Pancreas (tissue), 10 donors: ENCODE results near the gene SLC10A3. TPM values are rescaled to one million over a fixed set of nuclear protein-coding genes. Genes with fewer than 3 reads are reported as not detected.

Experiments used
- ATAC-seq, 4 donors: fragments of 200-7000 bp; cut with Tn5 transposase; one replicate each; pipeline versions ENCODE4 v1.8.0 to v1.9.1; 2020; ENCODE audit warnings: mild to moderate bottlenecking in 4 of 4, moderate library complexity in 4 of 4
- DNase-seq, 6 donors: peaks; one replicate each; pipeline ENCODE4 v3.0.0-alpha.2; 2020
- FAIRE-seq: peaks from 2 replicates; lab custom pipeline; 2012; peaks lifted over from hg19 to GRCh38; lab: Jason Lieb, UNC
- H3K27ac ChIP-seq, 4 donors: fragments of 200-600 bp; sonication (generic); 1 replicate in 3 of 4; 2 replicates in 1 of 4; pipeline versions ENCODE4 v1.5.0 to v1.8.0; 2020
- H3K27me3 ChIP-seq, 4 donors: fragments of 200-600 bp; one replicate each; pipeline ENCODE4 v1.8.0; 2021
- H3K36me3 ChIP-seq, 3 donors: fragments of 200-600 bp; sonication (generic) in 1 of 3; one replicate each; pipeline versions ENCODE4 v1.5.0 to v1.8.0; 2020 to 2021
- H3K4me1 ChIP-seq, 3 donors: fragments of 200-600 bp; one replicate each; pipeline ENCODE4 v1.8.0; 2021
- H3K4me3 ChIP-seq, 4 donors: fragments of 200-600 bp; sonication (generic) in 2 of 4; one replicate each; pipeline versions ENCODE4 v1.5.0 to v1.8.0; 2020 to 2021
- H3K9me3 ChIP-seq, 4 donors: fragments of 200-600 bp; one replicate each; pipeline ENCODE4 v1.8.0; 2021
- CTCF ChIP-seq, 4 donors: fragments of 200-600 bp; sonication (generic) in 3 of 4; IDR thresholded peaks; one replicate each; pipeline versions ENCODE4 v1.5.0 to v1.8.0; 2021; ENCODE audit warnings: antibody characterized with exemption in 4 of 4
- WGBS, 2 donors: extraction: QIAGEN DNeasy Blood & Tissue Kit; methylation state at CpG; one replicate each; pipeline ENCODE4 v1.1.7; 2013; 5-methylcytosine and 5-hydroxymethylcytosine counted together
- intact Hi-C, 3 donors: fragments of 100-400 bp; cut with DNase I; formaldehyde crosslinking; loops; one replicate each; pipeline versions ENCODE4 v1.11.1 to v1.14.2; 2022
- polyA plus RNA-seq, 2 donors: library from polyadenylated mRNA; stranded (reverse); fragments of 200-250 nt; gene quantifications; one replicate each; pipeline ENCODE4 v1.2.3, GENCODE V29; 2013
- total RNA-seq, 6 donors: library from RNA; stranded (reverse); fragmentation: NEBNext Ultra II Directional in 4 of 6; extraction: Animal tissue kit (Norgen Biotek cat#: 25700) in 4 of 6; gene quantifications; one replicate each; pipeline versions ENCODE4 v1.2.1 to v1.2.4, GENCODE V29; 2021 to 2023
- donor health status: healthy with polysubstance abuse.
- donor health status: DM: no; HTN: no; CAD: no; lungs with moderate emphysema.
- donor health status: DM: no; HTN: no; CAD: no.
- donor health status: control.
- donor health status: control.
- donor health status: Bipolar disorder and iron deficiency.
- donor health status: DM: yes; HTN: yes; CAD: no.
- donor health status: DM: no; HTN: no; CAD: no.
- donor health status: DM: no; HTN: no; CAD: no.
- donor health status: DM: yes; HTN: yes; CAD: no.

SLC10A3 gene
- total and polyA plus RNA-seq, 8 donors, result 9.6 to 19.1 (median 11.6) TPM

- FAIRE-seq, result no peak
- no peaks in the 10 kb centered on the region for H3K4me1 ChIP-seq
- peak; percentile 49 to 74 (median 70) for ATAC-seq
- peak overlapping the region in 3 of 4 donors; percentile 52 to 57 (median 54) for H3K4me3 ChIP-seq
- H3K27me3 ChIP-seq, result no peaks in the 10 kb centered on the region
- intact Hi-C loops, result no loop called here
- no peak for TF ChIP-seq CTCF (IDR thresholded peaks at IDR 0.05)
- H3K9me3 ChIP-seq, result no peaks in the 10 kb centered on the region
- DNase-seq, result peak in 3 of 6 donors; percentile 21 to 65 (median 54)
- H3K27ac ChIP-seq, result no peak overlapping the region
- WGBS, 2 donors, result 33 to 58% methylated on average over 13 to 15 of the region's 15 CpGs
- no peaks in the 10 kb centered on the region for H3K36me3 ChIP-seq
Observed at GRCh38 chrX:154458954-154459778, 31.3 kb downstream of the SLC10A3 start.

- peak within 1 kb of the TSS in 2 of 4 donors; percentile 22 to 33 for H3K27ac ChIP-seq
Observed at GRCh38 chrX:154458116-154458953, 32.1 kb downstream of the SLC10A3 start, which contains the start of gene PLXNA3. PLXNA3 (plus strand) TSS chrX:154458281; CDS start chrX:154460184, 1,903 bp downstream.

GRCh38 chrX:154457491-154458115 is 32.8 kb downstream of the SLC10A3 start:
- Histone ChIP-seq H3K9me3 (no peaks in the 10 kb centered on the region), H3K4me1 (no peaks in the 10 kb centered on the region), H3K4me3 (peak overlapping the region; percentile 16 to 54 (median 40)), H3K27ac (peak overlapping the region in 2 of 4 donors; percentile 22 to 33), H3K36me3 (no peaks in the 10 kb centered on the region), H3K27me3 (no peaks in the 10 kb centered on the region)
- peak; percentile 62 to 86 (median 70) for ATAC-seq
- DNase-seq, result peak; percentile 37 to 82 (median 59)
- WGBS, 2 donors, result 2 to 34% methylated on average over 43 to 65 of the region's 65 CpGs
- FAIRE-seq, result no peak
- intact Hi-C loops, result no loop called here
- TF ChIP-seq CTCF (IDR thresholded peaks at IDR 0.05), result no peak

More at GRCh38 chrX:154458116-154458953, 32.1 kb downstream of the SLC10A3 start, which contains the start of gene PLXNA3:
- no peaks in the 10 kb centered on the region for H3K36me3 ChIP-seq
- H3K27me3 ChIP-seq, result no peaks in the 10 kb centered on the region
- FAIRE-seq (no peak), DNase-seq (peak in 5 of 6 donors; percentile 27 to 85 (median 70)), ATAC-seq (peak; percentile 72 to 77 (median 74))
- intact Hi-C loops, result no loop called here
- 0 to 41% methylated on average over 40 to 86 of the region's 88 CpGs for WGBS, 2 donors
- H3K9me3 ChIP-seq, result no peaks in the 10 kb centered on the region
- H3K4me1 ChIP-seq, result no peaks in the 10 kb centered on the region
- peak within 1 kb of the TSS; percentile 26 to 57 (median 53) for H3K4me3 ChIP-seq
- TF ChIP-seq CTCF (IDR thresholded peaks at IDR 0.05), result no peak

DNA sequence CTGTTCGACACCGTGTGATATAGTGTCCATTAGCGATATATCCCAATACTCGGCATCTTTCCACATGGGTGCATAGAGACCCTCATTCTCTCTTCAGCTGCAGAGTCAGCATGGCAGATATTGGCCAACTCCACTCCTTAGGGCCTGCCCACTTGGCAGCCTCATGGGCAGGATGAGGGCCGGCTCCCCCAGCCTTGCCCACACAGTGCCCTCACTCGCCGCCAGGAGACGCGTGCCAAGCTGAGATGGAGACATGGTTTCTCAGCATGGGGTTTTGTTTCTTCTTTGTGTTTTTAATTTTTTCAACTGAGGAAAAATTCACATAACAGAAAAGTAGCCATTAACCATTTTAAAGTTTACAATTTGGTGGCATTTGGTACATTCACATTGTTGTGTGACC is 37.6 kb downstream of the SLC10A3 start:
- Histone ChIP-seq H3K9me3 (no peaks in the 10 kb centered on the region), H3K4me3 (no peak overlapping the region), H3K27ac (no peak overlapping the region), H3K27me3 (no peaks in the 10 kb centered on the region), H3K36me3 (peaks cover 0 to 9% (median 5%) of the 10 kb centered on the region in 3 donors), H3K4me1 (no peaks in the 10 kb centered on the region)
- no peak for DNase-seq
- no peak for ATAC-seq
- TF ChIP-seq CTCF (IDR thresholded peaks at IDR 0.05), result no peak
- intact Hi-C loops, result no loop called here
- WGBS, 2 donors, result 90 to 93% methylated on average over 9 of the region's 9 CpGs
- no peak for FAIRE-seq
